GM18498 (cell line): ENCODE measurements around the gene CYP2R1.
A peak's percentile ranks its signal among the peaks of the same experiment; 100 is the strongest.

Experiments
- ATAC-seq: cut with Tn5 transposase; IDR thresholded peaks from one replicate; pipeline ENCODE4 v1.9.1; 2021; ENCODE audit warnings: mild to moderate bottlenecking, moderate library complexity; ENCODE audit not compliant: unreplicated experiment

CYP2R1 gene, protein sequence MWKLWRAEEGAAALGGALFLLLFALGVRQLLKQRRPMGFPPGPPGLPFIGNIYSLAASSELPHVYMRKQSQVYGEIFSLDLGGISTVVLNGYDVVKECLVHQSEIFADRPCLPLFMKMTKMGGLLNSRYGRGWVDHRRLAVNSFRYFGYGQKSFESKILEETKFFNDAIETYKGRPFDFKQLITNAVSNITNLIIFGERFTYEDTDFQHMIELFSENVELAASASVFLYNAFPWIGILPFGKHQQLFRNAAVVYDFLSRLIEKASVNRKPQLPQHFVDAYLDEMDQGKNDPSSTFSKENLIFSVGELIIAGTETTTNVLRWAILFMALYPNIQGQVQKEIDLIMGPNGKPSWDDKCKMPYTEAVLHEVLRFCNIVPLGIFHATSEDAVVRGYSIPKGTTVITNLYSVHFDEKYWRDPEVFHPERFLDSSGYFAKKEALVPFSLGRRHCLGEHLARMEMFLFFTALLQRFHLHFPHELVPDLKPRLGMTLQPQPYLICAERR

GRCh38 chr11:14892036-14892556 is at the start of gene CYP2R1:
TSS of gene CYP2R1 (minus strand) at chr11:14892231. CDS start at chr11:14892205, 26 bp downstream.
- peak; percentile 97 for ATAC-seq

DNA sequence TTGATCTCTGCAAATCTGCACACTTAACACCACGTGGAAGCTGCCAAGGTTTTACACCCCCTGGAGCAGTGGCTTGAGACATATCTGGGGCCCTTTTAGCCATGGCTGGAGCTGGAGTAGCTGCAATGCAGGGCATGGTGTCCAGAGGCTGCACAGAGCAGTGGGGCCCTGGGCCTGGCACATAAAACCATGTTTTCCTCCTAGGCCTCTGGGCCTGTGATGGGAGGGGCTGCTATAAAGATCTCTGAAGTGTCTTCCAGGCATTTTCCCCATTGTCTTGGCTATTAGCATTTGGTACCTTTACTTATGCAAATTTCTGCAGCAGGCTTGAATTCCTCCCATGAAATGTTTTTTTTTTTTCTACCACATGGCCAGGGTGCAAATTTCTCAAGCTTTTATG is 46.9 kb upstream of the CYP2R1 start:
- no peak for ATAC-seq

GRCh38 chr11:14934641-14935351 is 42.8 kb upstream of the CYP2R1 start:
- ATAC-seq: no peak

GRCh38 chr11:14932447-14932846 is 40.4 kb upstream of the CYP2R1 start:
- no peak for ATAC-seq

DNA sequence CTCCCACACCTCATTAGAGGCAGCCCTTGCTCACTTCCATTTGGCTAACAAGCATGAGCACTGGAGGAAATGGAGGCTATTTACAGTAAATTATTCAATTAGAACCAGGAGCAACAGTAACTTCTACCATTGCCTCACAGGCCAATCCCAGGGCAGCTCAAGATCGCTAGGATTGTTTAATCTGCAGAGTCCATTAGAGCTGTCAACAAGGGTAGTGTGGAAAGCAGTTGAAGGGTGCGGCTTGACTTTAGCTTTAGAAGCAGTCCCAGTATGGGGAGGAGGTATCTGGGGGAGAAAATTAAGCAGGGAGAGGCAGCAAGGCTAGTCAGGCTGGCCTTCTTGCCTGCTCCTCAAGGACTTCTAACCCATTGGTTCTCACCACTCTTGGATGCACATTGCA is 38.3 kb upstream of the CYP2R1 start:
- ATAC-seq: no peak

GRCh38 chr11:14927146-14927545 is 35.1 kb upstream of the CYP2R1 start:
- ATAC-seq: no peak

GRCh38 chr11:14924318-14924717 is 32.3 kb upstream of the CYP2R1 start:
- no peak for ATAC-seq

DNA sequence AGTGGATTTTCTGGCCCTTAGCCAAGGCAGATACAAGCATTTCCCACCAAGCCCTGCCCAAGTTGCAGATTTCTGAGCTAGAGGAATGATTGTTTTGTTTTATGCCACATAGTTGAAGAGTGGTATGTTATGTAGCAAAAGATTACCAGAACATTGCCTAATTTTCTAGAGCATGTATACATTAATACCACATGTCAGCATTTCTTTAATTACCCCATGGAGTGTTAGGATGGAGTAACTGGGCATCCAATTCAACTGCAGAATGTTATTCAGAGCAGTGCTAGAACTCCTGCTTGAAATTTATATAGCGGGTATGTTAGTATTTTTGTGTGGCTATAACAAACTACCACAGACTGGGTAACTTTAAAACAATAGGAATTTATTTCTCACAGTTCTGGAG is 24.4 kb upstream of the CYP2R1 start:
- no peak for ATAC-seq

- ATAC-seq: no peak
Observed at GRCh38 chr11:14914536-14914935, 22.5 kb upstream of the CYP2R1 start.

DNA sequence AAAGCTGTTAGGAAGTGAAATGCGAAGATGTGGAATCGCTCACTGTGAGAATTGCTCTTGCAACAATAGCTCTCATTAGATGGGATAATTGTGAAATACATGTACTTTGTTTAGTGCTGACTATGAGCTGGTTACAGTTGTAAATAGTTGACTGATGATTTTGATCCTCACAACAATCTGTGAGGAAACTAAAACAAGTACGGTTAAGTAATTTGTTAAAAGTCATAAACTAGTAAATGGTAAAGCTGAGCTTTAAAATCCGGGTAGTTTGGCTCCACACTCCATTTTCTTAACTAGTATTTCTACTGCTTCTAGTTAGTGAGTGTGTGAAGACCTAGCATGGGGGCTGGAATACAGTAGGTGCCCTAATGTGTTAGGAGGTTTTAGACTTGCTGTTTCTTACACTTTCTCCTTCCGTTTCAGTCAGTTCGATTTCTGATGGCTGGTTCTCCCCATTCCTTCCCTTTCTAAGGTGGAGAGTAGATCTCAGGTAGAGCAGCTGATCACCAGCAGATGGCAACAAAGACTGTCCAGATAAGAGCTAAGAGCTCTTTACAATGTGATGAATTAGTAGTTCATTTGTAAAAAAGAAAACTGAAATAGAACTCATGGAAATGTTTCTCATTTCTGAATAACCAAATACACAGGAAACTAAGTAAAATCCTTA is 16.3 kb upstream of the CYP2R1 start:
- ATAC-seq: no peak

DNA sequence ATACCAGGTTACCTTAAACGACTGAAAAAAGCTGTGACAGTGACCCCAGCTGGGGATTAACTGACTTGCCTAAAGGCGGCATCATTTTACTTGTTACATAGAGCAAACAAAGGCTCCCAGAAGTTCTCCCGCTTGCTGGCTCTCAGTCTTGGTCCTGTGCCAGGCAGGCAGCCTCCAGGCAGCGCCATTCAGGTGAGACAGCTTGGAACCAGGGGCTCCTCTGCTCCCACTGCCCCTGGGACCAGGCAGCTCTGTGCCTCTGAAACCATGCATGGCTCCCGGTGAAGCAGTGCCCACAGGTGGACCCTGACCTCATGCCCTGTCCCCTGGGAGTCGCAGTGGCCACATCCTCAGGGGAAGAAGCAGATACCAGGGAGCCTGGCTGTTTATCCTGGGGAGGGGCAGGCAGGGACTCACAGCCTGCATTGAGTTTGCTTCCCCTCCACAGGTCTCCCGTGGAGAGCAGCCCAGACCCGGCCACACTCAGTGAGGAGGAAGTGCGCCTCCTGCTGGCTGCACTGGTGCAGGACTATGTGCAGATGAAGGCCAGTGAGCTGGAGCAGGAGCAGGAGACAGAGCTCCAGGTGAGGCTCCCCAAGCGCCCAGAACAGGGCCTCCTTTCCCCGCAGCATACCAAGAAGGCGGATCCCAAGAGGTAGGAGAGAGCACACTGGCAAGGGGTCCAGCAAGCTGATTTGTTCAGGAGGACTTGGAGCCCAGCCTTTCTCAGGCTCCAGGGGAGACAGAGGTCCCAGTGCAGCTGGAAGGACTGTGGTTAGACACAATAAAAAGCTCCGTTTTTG is 15.6 kb upstream of the CYP2R1 start:
- ATAC-seq: peak; percentile 46

DNA sequence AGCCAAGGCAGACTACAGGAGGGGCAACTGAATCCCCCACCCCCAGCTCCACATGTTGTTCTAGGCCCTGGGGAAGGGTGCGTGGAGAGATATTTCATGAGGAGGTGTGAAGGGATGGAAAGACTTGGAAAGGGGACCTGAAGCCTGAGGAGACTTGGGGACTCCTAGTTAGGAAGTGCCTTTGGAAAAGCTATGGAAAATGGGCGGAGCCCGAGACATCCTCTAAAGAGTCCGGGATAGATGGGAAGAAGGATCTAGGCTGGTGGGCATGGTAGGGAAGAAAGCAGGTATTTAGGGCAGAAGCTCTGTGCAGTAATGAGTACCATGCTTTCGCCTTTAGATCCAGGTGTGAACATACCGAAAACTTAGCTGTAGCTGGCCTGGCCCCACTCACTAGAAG is 15.0 kb upstream of the CYP2R1 start:
- ATAC-seq: no peak

DNA sequence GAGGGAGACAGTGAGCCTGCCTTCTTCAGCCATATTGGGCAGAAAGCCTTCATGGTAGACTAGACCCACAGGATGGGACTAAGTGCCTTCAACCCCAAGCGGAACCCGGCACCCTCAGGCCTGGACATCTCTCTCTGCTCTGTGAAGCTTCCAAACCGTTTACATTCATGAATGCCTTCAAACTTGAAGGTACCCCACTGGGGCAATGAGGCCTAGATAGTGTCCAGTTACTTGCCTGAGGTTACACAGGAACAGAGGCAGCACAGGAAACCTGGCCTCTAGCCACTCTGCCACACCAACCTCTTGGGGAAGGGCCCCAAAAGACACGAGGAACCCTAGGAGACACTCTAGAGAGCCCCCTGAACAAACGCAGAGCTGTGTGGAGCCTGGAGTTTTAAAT is 14.5 kb upstream of the CYP2R1 start:
- ATAC-seq: no peak

DNA sequence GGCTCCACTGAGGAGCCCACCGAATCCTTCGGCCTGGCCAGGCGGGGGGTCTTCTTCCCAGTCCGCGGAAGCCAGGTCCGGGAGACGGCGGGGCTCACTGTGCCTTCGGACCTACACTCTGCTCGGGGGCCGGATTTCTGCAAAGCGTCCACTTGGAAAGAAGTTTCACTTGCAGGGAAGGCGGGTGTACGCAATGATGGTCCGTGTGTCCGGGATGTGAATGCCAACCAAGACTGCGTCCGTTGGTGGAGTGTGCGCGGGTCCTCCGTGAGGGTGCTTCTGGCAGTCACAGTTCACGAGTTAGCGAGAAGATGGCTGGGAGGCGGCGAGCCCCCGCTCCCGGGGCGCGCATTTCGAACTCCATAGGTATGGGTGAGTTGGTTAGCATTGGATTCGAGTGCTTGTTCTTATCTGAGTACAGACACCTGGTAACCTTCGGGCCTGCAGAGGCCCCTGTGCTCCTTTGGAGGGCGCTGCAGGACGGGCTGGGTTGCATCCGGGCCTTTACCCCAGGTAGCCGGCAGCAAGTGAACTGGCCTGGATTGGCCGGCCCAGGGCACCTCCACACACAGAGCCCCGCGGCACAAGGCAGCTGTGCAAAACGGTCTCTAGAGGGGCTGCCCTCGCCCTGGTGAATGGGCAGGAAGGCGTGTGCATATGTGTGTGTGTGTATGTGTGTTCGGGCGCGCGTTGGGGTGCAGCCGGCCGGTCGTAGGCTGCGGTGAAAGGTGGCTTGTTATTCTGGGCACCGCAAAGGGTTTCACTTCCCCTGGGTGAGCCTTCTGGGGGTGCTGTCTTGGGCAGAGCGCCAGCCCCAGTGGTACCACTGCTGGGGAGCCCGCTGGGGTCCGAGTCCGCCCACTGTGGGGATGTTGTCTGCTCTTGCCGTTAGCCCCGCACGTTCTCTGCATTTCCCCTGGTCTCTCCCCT is 13.3 kb upstream of the CYP2R1 start:
- ATAC-seq: peak; percentile 77

DNA sequence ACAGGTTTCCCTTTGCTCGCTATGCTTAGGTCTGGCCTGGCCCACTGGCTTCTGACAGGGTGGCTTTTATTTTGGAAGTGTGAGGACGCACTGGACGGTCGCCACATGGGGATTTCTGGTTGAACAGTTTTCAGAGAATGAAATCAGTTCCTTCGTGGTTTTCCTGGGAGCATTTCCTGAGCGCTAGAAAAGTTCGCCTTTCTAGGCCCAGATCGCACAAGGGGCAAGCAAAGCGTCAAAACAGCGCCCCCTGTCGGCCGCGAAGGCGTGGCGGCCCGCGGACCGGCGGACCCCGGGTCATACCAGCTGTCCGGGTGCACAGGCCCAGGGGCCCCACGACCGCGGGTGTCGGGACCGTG is 12.7 kb upstream of the CYP2R1 start:
- peak; percentile 50 for ATAC-seq

DNA sequence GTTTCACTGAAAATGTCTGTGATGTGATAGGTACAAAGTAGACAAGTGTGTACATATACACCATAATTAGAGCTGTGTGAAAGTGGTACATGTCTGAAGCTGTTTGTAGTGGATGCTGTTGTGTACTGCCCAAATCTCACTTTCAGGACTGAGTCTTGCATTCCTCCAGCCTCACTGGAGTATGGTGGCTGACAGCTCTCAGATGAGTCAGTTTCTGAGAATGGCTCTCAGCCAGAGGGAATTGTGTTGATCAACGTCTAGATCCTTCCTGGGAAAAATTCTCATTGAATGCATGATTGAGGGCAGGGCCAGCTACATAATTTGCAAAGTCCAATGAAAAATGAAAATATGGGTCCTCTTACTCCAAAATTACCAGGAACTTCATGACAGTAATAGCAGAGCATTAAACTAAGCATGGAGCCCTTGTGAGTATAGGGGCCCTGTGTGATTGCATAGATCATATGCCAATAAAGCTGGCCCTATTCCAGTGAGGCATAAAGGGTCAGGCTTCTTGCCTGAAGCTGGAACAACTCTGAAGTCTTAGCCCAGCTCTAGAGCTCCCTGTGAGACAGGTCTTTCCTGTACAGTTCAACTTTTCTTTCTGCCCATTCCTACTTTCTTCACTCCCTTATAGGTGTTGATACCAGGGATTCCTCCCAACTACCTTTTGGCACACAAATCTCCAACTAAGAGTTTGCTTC is 10.8 kb upstream of the CYP2R1 start:
- ATAC-seq: no peak

DNA sequence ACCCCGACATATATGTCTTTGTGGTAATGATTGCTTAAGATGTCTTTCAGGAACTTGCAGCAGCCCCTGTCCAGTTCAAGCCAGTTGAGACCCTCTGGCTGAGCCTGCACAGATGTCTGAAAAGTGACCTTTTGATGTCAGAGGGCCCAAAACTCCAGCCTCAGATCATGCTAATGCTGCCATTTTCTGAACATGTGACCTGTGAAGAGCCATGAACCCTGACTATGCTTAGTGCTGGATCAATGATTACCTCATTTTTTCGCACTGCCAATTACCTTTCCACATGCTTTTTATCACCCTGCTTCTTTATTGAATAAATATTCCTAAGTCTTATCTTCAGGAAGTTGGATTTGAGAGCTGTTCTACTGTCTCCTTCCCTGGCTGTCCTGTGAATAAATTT is 6.9 kb upstream of the CYP2R1 start:
- no peak for ATAC-seq

DNA sequence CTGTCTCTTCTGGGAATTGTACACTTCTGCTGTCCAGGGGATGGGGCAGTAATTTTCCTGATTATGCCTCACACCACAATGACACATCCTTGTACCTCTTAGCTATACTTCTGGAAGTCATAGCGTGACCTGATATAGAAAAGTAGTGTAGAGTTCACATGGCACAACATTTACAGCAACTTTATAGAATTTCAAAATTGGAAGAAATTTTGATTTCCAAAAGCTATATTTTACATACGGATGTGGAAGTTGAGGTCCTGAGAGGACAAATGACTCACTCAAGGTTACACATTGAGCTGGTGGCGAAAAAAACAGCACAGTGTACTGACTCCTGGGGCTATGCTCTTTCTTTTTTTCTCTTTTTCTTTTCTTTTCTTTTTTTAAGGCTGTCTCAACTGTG is 6.3 kb upstream of the CYP2R1 start:
- ATAC-seq: no peak
